OCI-LY7 (cell line): ENCODE measurements around the gene IRX4. TPM values are rescaled to one million over a fixed set of nuclear protein-coding genes. Genes with fewer than 3 reads are reported as not detected.

Source experiments
- BruUV-seq: library from RNA; stranded (reverse); fragments of 400-500 nt; replicated peaks from 2 replicates; lab custom pipeline; 2021; lab: Mats Ljungman, UMichigan
- CTCF ChIA-PET: fragments of 300-600 bp; sonication (Branson Sonifier 250); formaldehyde crosslinking; loops from one replicate; lab custom pipeline; 2022; ENCODE audit warnings: antibody characterized with exemption; ENCODE audit not compliant: unreplicated experiment; lab: Charles Lee
- POLR2A ChIA-PET: fragments of 300-600 bp; sonication (Branson Sonifier 250); formaldehyde crosslinking; loops from one replicate; lab custom pipeline; 2022; ENCODE audit warnings: antibody characterized with exemption; lab: Charles Lee
- DNase-seq: peaks from one replicate; pipeline ENCODE4 v3.0.0-alpha.2; 2015; ENCODE audit warnings: low spot score
- H2AFZ ChIP-seq: fragments of 200-600 bp; sonication (generic), shearing (Covaris generic); 2 replicates; pipeline ENCODE4 v1.6.1; 2014; ENCODE audit warnings: mild to moderate bottlenecking, antibody characterized with exemption, low read length, moderate library complexity
- H3K27ac ChIP-seq: fragments of 200-600 bp; sonication (generic); 2 replicates; pipeline ENCODE4 v1.5.1; 2014; ENCODE audit warnings: mixed run types, low read depth, mild to moderate bottlenecking, moderate library complexity, low read length, inconsistent platforms; ENCODE audit not compliant: poor library complexity, severe bottlenecking
- H3K36me3 ChIP-seq: fragments of 200-600 bp; sonication (generic); 2 replicates; pipeline ENCODE4 v1.6.1; 2014; ENCODE audit warnings: mild to moderate bottlenecking, antibody characterized with exemption, low read length, moderate library complexity, mixed read lengths; ENCODE audit not compliant: insufficient read depth
- H3K4me1 ChIP-seq: fragments of 200-600 bp; sonication (generic); 2 replicates; pipeline ENCODE4 v1.5.1; 2014; ENCODE audit warnings: mild to moderate bottlenecking, low read length; ENCODE audit not compliant: insufficient read depth, poor library complexity, severe bottlenecking
- H3K4me2 ChIP-seq: fragments of 200-600 bp; sonication (generic); 2 replicates; pipeline ENCODE4 v1.6.1; 2014; ENCODE audit warnings: mild to moderate bottlenecking, low read length
- H3K4me3 ChIP-seq: fragments of 200-600 bp; sonication (generic); 2 replicates; pipeline ENCODE4 v1.5.1; 2014; ENCODE audit warnings: mild to moderate bottlenecking, low read depth, low read length; ENCODE audit not compliant: poor library complexity, severe bottlenecking
- H3K79me2 ChIP-seq: fragments of 200-600 bp; sonication (generic); 2 replicates; pipeline ENCODE4 v1.6.1; 2016; ENCODE audit warnings: low read depth, mild to moderate bottlenecking, low read length, moderate library complexity, mixed read lengths; ENCODE audit not compliant: insufficient read depth
- H3K9me2 ChIP-seq: fragments of 200-600 bp; sonication (generic); 2 replicates; pipeline ENCODE4 v1.6.1; 2016; ENCODE audit warnings: mild to moderate bottlenecking, low read length, mixed read lengths; ENCODE audit not compliant: insufficient read depth
- H3K9me3 ChIP-seq: fragments of 200-600 bp; sonication (generic); 2 replicates; pipeline ENCODE4 v1.6.1; 2014; ENCODE audit warnings: mild to moderate bottlenecking, mixed run types, low read length, mixed read lengths
- H4K20me1 ChIP-seq: fragments of 200-600 bp; sonication (generic); 2 replicates; pipeline ENCODE4 v1.6.1; 2014; ENCODE audit warnings: mild to moderate bottlenecking, antibody characterized with exemption, low read length, moderate library complexity, mixed read lengths; ENCODE audit not compliant: insufficient read depth
- CTCF ChIP-seq: fragments of 200-600 bp; sonication (generic); conservative IDR thresholded peaks from 2 replicates; pipeline ENCODE4 v1.5.1; 2014; ENCODE audit warnings: mild to moderate bottlenecking, antibody characterized with exemption, low read length, moderate library complexity, mixed read lengths
- EZH2phosphoT487 ChIP-seq: fragments of 200-600 bp; sonication (generic); IDR thresholded peaks from 2 replicates; pipeline ENCODE4 v1.6.1; 2018; ENCODE audit warnings: low read depth, borderline replicate concordance, mild to moderate bottlenecking, mixed run types, antibody characterized with exemption, low read length, moderate library complexity, mixed read lengths
- intact Hi-C: fragments of 100-400 bp; cut with micrococcal nuclease; formaldehyde crosslinking; loops from one replicate; pipeline ENCODE4 v1.10.0; 2022; ENCODE audit not compliant: unreplicated experiment
- total RNA-seq, 2 experiments: library from RNA; depleted of rRNA in 1 of 2; stranded (reverse); fragments of >200 nt in 1 of 2; shearing (Covaris generic) in 1 of 2; gene quantifications; 2 replicates each; pipeline ENCODE4 v1.2.3, GENCODE V29; 2014 to 2022

The IRX4 gene
- total RNA-seq, 2 experiments from 2014 or later, result not detected

- intact Hi-C loops, result no loop called here
- Histone ChIP-seq H3K4me3 (no peak overlapping the region), H3K9me3 (no peaks in the 10 kb centered on the region), H3K27ac (no peak overlapping the region), H3K4me1 (peaks cover 5% of the 10 kb centered on the region), H3K36me3 (no peaks in the 10 kb centered on the region), H2AFZ (no peak overlapping the region), H3K4me2 (no peak overlapping the region), H3K9me2 (no peaks in the 10 kb centered on the region), H4K20me1 (no peaks in the 10 kb centered on the region), H3K79me2 (no peaks in the 10 kb centered on the region)
- TF ChIP-seq EZH2phosphoT487, result no peak
- no peak for TF ChIP-seq CTCF
- DNase-seq, result no peak
- no TSS peak for BruUV-seq
- POLR2A ChIA-PET, result interaction anchor here (0.6 kb wide), 1 partner anchor 24 kb away, joined by 4 read pairs; no protein-coding TSS in a partner anchor
- CTCF ChIA-PET, result no interaction called here
Measured at GRCh38 chr5:1880377-1881025, 2.2 kb downstream of the IRX4 start.

- Histone ChIP-seq H3K9me3 (no peaks in the 10 kb centered on the region), H3K27ac (no peak overlapping the region), H3K4me2 (no peak overlapping the region), H3K79me2 (no peaks in the 10 kb centered on the region), H2AFZ (no peak overlapping the region), H4K20me1 (no peaks in the 10 kb centered on the region), H3K9me2 (no peaks in the 10 kb centered on the region), H3K4me3 (no peak overlapping the region), H3K36me3 (no peaks in the 10 kb centered on the region), H3K4me1 (peaks cover 12% of the 10 kb centered on the region)
- intact Hi-C loops, result loop anchor here (10.0 kb wide), 1 partner anchor 115 kb away; no protein-coding TSS in a partner anchor
- no TSS peak for BruUV-seq
- CTCF ChIA-PET, result no interaction called here
- no peak for DNase-seq
- TF ChIP-seq CTCF, result no peak
- no peak for TF ChIP-seq EZH2phosphoT487
- POLR2A ChIA-PET, result no interaction called here
Measured at GRCh38 chr5:1879292-1880263, 3.1 kb downstream of the IRX4 start.
